ENCODE data around the gene RARG.

GRCh38 chr12:53279283-53279869, 47.4 kb upstream of the RARG start:
- TF ChIP-seq CTCF (IDR thresholded peaks at IDR 0.05) (no peak), POLR2A (IDR thresholded peaks at IDR 0.05) (no peak)
